Endothelial cell of umbilical vein (primary cell): Measurements from ENCODE around the gene ACTR8. TPM values are rescaled to one million over a fixed set of nuclear protein-coding genes. Genes with fewer than 3 reads are reported as not detected.

Experiments used
- BruUV-seq: library from RNA; stranded (reverse); fragments of 400-500 nt; replicated peaks from 2 replicates; lab custom pipeline; 2021; lab: Mats Ljungman, UMichigan
- CTCF ChIA-PET: fragments of 300-600, 350-600 bp; sonication (Branson Sonifier 250); formaldehyde crosslinking; loops from one replicate; lab custom pipeline; 2021; ENCODE audit warnings: antibody characterized with exemption, inconsistent platforms; lab: Charles Lee
- POLR2A ChIA-PET: fragments of 300-600, 350-600 bp; sonication (Branson Sonifier 250); formaldehyde crosslinking; loops from one replicate; lab custom pipeline; 2021; ENCODE audit warnings: antibody characterized with exemption, inconsistent platforms; lab: Charles Lee
- DNase-seq: peaks from one replicate; pipeline ENCODE4 v3.0.0-alpha.2; 2011; ENCODE audit warnings: low read depth, low spot score
- FAIRE-seq: peaks from 2 replicates; lab custom pipeline; 2011; peaks lifted over from hg19 to GRCh38; lab: Jason Lieb, UNC
- H2AFZ ChIP-seq: 2 replicates; pipeline ENCODE4 v1.6.0; 2012; ENCODE audit warnings: low read depth, low read length, control low read depth, inconsistent platforms
- H3K27ac ChIP-seq: 2 replicates; pipeline ENCODE4 v1.5.1; 2011; ENCODE audit warnings: low read depth, mild to moderate bottlenecking, control low read depth, low read length, moderate library complexity; ENCODE audit not compliant: insufficient read depth
- H3K27me3 ChIP-seq, 2 experiments: 2 replicates each; pipeline versions ENCODE4 v1.6.0 to v1.6.1; 2011; ENCODE audit warnings: low read length in 2 of 2, mixed read lengths in 1 of 2; ENCODE audit not compliant: control insufficient read depth in 2 of 2, insufficient read depth in 2 of 2
- H3K36me3 ChIP-seq, 2 experiments: 2 replicates in 1 of 2; 3 replicates in 1 of 2; pipeline ENCODE4 v1.5.1; 2011; ENCODE audit warnings: low read length in 2 of 2, mild to moderate bottlenecking in 1 of 2, moderate library complexity in 1 of 2; ENCODE audit not compliant: control insufficient read depth in 2 of 2, insufficient read depth in 2 of 2; ENCODE audit errors: extremely low read depth in 1 of 2
- H3K4me1 ChIP-seq: 3 replicates; pipeline ENCODE4 v1.5.1; 2011; ENCODE audit warnings: mild to moderate bottlenecking, low read length; ENCODE audit not compliant: control insufficient read depth, insufficient read depth; ENCODE audit errors: extremely low read depth
- H3K4me2 ChIP-seq: 2 replicates; pipeline ENCODE4 v1.6.1; 2011; ENCODE audit warnings: low read length, control low read depth, mixed read lengths; ENCODE audit not compliant: insufficient read depth
- H3K4me3 ChIP-seq, 3 experiments: fragments of 200-600 bp in 1 of 3; sonication (generic), shearing (Covaris generic) in 1 of 3; replicated peaks in 1 of 3; 2 replicates each; pipeline ENCODE4 v1.5.1; 2011 to 2016; ENCODE audit warnings: control low read depth in 3 of 3, low read length in 3 of 3, mild to moderate bottlenecking in 2 of 3, inconsistent platforms in 1 of 3, low read depth in 1 of 3, moderate library complexity in 1 of 3; ENCODE audit not compliant: insufficient read depth in 1 of 3
- H3K79me2 ChIP-seq: 2 replicates; pipeline ENCODE4 v1.6.0; 2012; ENCODE audit warnings: low read length, inconsistent platforms; ENCODE audit not compliant: control insufficient read depth, insufficient read depth
- H3K9ac ChIP-seq: replicated peaks from 2 replicates; pipeline ENCODE3; 2011; ENCODE audit warnings: low read length, control low read depth; ENCODE audit not compliant: insufficient read depth; ENCODE audit errors: extremely low read depth
- H3K9me1 ChIP-seq: replicated peaks from 3 replicates; pipeline ENCODE4 v1.6.0; 2011; ENCODE audit warnings: mild to moderate bottlenecking, low read length; ENCODE audit not compliant: control insufficient read depth, insufficient read depth; ENCODE audit errors: extremely low read depth
- H3K9me3 ChIP-seq: replicated peaks from 2 replicates; pipeline ENCODE4 v1.5.1; 2012; ENCODE audit warnings: low read length, inconsistent platforms; ENCODE audit not compliant: control insufficient read depth, insufficient read depth
- H4K20me1 ChIP-seq: replicated peaks from 2 replicates; pipeline ENCODE3; 2011; ENCODE audit warnings: mild to moderate bottlenecking, low read length; ENCODE audit not compliant: control insufficient read depth, insufficient read depth; ENCODE audit errors: extremely low read depth
- CTCF ChIP-seq, 2 donors: IDR thresholded peaks; 1 replicate in 1 of 2; 2 replicates in 1 of 2; pipeline ENCODE4 v1.5.1; 2011; ENCODE audit warnings: low read length in 2 of 2, mild to moderate bottlenecking in 2 of 2, moderate library complexity in 2 of 2, control low read depth in 1 of 2, inconsistent platforms in 1 of 2, low read depth in 1 of 2; ENCODE audit not compliant: insufficient read depth in 1 of 2; ENCODE audit errors: extremely low read depth in 1 of 2
- GATA2 ChIP-seq: IDR thresholded peaks from 2 replicates; pipeline ENCODE4 v1.7.0; 2011; ENCODE audit warnings: low read depth, mild to moderate bottlenecking, moderate library complexity, mixed read lengths, low read length; ENCODE audit not compliant: insufficient read length, insufficient read depth
- JUN ChIP-seq: IDR thresholded peaks from 2 replicates; pipeline ENCODE4 v1.6.1; 2011; ENCODE audit warnings: borderline replicate concordance, low read depth; ENCODE audit not compliant: insufficient read length, insufficient read depth
- MAX ChIP-seq: IDR thresholded peaks from 2 replicates; pipeline ENCODE4 v1.6.1; 2011; ENCODE audit not compliant: insufficient read depth, insufficient read length
- MYC ChIP-seq: IDR thresholded peaks from one replicate; pipeline ENCODE4 v1.6.1; 2011; ENCODE audit warnings: mild to moderate bottlenecking, low read depth, low read length
- POLR2A ChIP-seq: IDR thresholded peaks from 2 replicates; pipeline ENCODE4 v1.6.1; 2012; ENCODE audit warnings: low read depth, mild to moderate bottlenecking, control low read depth, low read length
- POLR2AphosphoS5 ChIP-seq: IDR thresholded peaks from 2 replicates; pipeline ENCODE4 v1.6.1; 2012; ENCODE audit warnings: low read depth, mild to moderate bottlenecking, control low read depth, low read length, moderate library complexity; ENCODE audit not compliant: insufficient read depth
- dilution Hi-C: fragments of 300-500 bp; cut with MboI; formaldehyde crosslinking; loops from one replicate; pipeline ENCODE4 v1.15.0; 2019; ENCODE audit warnings: low sequenced_read_pairs; ENCODE audit not compliant: extremely low pct_ligation_motif_present
- intact Hi-C: fragments of 100-400 bp; cut with micrococcal nuclease; formaldehyde crosslinking; loops from one replicate; pipeline ENCODE4 v1.10.0; 2022
- polyA plus RNA-seq, 4 experiments: library from polyadenylated mRNA; depleted of rRNA in 3 of 4; stranded (reverse) in 3 of 4; unstranded in 1 of 4; fragments of >200 nt; gene quantifications; 2 replicates each; pipeline versions ENCODE4 v1.2.1 to v1.2.3, GENCODE V29; 2011 to 2012; ENCODE audit warnings: missing spikeins in 1 of 4
- total RNA-seq: library from RNA; stranded (reverse); gene quantifications from 2 replicates; pipeline ENCODE4 v1.2.3, GENCODE V29; 2021

Gene ACTR8
- total and polyA plus RNA-seq, 2 donors (not counting 3 experiments of a cell fraction or from before 2014, with no cell fraction given) = 14.4 to 42.0 TPM

DNA sequence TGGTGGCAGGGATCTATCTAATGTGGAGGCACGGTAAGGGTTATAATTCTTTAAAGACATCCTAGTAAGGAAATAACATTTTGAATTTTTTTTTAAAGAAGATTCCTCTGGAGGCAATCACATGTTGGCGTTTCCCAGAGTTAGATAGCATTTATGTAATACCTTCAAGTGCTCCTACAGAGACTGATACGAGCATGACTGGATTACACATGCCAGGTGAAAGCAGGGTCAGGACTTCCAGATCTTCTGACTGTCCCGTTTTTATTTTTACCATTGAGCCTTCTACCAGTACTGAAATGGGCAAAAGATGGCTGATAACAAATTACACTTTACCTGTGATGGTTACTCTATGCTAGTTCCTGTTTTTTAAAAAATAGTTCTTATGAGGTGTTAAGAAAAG is 21.8 kb downstream of the ACTR8 start:
- Histone ChIP-seq H3K79me2 (no peaks in the 10 kb centered on the region), H4K20me1 (no peaks in the 10 kb centered on the region), H3K36me3 (peaks cover 8 to 9% of the 10 kb centered on the region in 2 experiments), H2AFZ (no peak overlapping the region), H3K9me1 (no peaks in the 10 kb centered on the region), H3K4me1 (no peaks in the 10 kb centered on the region), H3K27ac (no peak overlapping the region), H3K4me2 (no peak overlapping the region), H3K9ac (no peak overlapping the region), H3K4me3 (no peak overlapping the region), H3K27me3 (no peaks in the 10 kb centered on the region), H3K9me3 (no peaks in the 10 kb centered on the region)
- DNase-seq = no peak
- ChIA-PET CTCF (no interaction called here), POLR2A (no interaction called here)
- intact Hi-C loops (no loop called here), dilution Hi-C loops (no loop called here)
- no peak for FAIRE-seq
- BruUV-seq = no TSS peak
- TF ChIP-seq MYC (no peak), GATA2 (no peak), JUN (no peak), POLR2A (no peak), POLR2AphosphoS5 (no peak), CTCF (IDR thresholded peaks at IDR 0.05; ENCODE audit: extremely low read depth in 1 of 2, insufficient read depth in 1 of 2, low read depth in 1 of 2, low read length in 2 of 2) (no peak), MAX (no peak)
